HG02840 (cell line): ENCODE results near the gene MTA1.

Source experiments
- ATAC-seq: cut with Tn5 transposase; IDR thresholded peaks from one replicate; pipeline ENCODE4 v1.9.1; 2021; ENCODE audit warnings: mild to moderate bottlenecking, moderate library complexity, moderate number of reproducible peaks; ENCODE audit not compliant: unreplicated experiment, low FRiP score

The MTA1 gene

GRCh38 chr14:105386581-105387529, 32.8 kb upstream of the MTA1 start:
- ATAC-seq: no peak

- no peak for ATAC-seq
These were observed 32.1 kb upstream of the MTA1 start for GRCh38 chr14:105387530-105387922.

GRCh38 chr14:105388110-105388951, 31.3 kb upstream of the MTA1 start:
- no peak for ATAC-seq

GRCh38 chr14:105388976-105389375, 30.7 kb upstream of the MTA1 start:
- ATAC-seq: no peak

- no peak for ATAC-seq
These were observed 30.1 kb upstream of the MTA1 start for GRCh38 chr14:105389534-105389933.

- ATAC-seq: no peak
These were observed 29.4 kb upstream of the MTA1 start for GRCh38 chr14:105389976-105390848.

- ATAC-seq: no peak
These were observed 28.7 kb upstream of the MTA1 start for GRCh38 chr14:105390849-105391500.

GRCh38 chr14:105391541-105391940, 28.1 kb upstream of the MTA1 start:
- no peak for ATAC-seq

GRCh38 chr14:105392131-105393090, 27.2 kb upstream of the MTA1 start:
- ATAC-seq: no peak

- no peak for ATAC-seq
These were observed 26.5 kb upstream of the MTA1 start for GRCh38 chr14:105393151-105393550.

GRCh38 chr14:105394714-105395537, 24.7 kb upstream of the MTA1 start:
- ATAC-seq: no peak

GRCh38 chr14:105395538-105395854, 24.1 kb upstream of the MTA1 start:
- no peak for ATAC-seq

GRCh38 chr14:105397350-105397931, 22.2 kb upstream of the MTA1 start:
- ATAC-seq: no peak

- ATAC-seq: peak; percentile 75
These were observed 21.4 kb upstream of the MTA1 start, which contains the start of gene TEX22 for GRCh38 chr14:105398044-105398725. TEX22 (plus strand) TSS chr14:105398538; CDS start chr14:105399341, 803 bp downstream.

- ATAC-seq: peak; percentile 38
These were observed 20.7 kb upstream of the MTA1 start for GRCh38 chr14:105398726-105399465.

- no peak for ATAC-seq
These were observed 20.2 kb upstream of the MTA1 start for GRCh38 chr14:105399466-105399775.

GRCh38 chr14:105400016-105400415, 19.6 kb upstream of the MTA1 start:
- ATAC-seq: no peak
